GM12864 (cell line): ENCODE results near the gene FAS.

Experiments used
- DNase-seq: peaks from one replicate; pipeline ENCODE4 v3.0.0-alpha.2; 2011; ENCODE audit warnings: low read depth
- H3K4me3 ChIP-seq: 2 replicates; pipeline ENCODE4 v1.5.1; 2011; ENCODE audit warnings: mild to moderate bottlenecking, low read depth, low read length, control low read depth
- TF ChIP-seq, protein P1 (sequence below): IDR thresholded peaks from 2 replicates; pipeline ENCODE4 v1.5.1; 2011; ENCODE audit warnings: low read depth, mild to moderate bottlenecking, moderate library complexity, low read length, control low read depth, inconsistent platforms; ENCODE audit errors: missing control alignments

The FAS gene

GRCh38 chr10:88979153-88979562 is 11.4 kb upstream of the FAS start:
- no peak overlapping the region for H3K4me3 ChIP-seq
- DNase-seq, result no peak
- TF ChIP-seq, protein P1, sequence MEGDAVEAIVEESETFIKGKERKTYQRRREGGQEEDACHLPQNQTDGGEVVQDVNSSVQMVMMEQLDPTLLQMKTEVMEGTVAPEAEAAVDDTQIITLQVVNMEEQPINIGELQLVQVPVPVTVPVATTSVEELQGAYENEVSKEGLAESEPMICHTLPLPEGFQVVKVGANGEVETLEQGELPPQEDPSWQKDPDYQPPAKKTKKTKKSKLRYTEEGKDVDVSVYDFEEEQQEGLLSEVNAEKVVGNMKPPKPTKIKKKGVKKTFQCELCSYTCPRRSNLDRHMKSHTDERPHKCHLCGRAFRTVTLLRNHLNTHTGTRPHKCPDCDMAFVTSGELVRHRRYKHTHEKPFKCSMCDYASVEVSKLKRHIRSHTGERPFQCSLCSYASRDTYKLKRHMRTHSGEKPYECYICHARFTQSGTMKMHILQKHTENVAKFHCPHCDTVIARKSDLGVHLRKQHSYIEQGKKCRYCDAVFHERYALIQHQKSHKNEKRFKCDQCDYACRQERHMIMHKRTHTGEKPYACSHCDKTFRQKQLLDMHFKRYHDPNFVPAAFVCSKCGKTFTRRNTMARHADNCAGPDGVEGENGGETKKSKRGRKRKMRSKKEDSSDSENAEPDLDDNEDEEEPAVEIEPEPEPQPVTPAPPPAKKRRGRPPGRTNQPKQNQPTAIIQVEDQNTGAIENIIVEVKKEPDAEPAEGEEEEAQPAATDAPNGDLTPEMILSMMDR, result no peak

DNA sequence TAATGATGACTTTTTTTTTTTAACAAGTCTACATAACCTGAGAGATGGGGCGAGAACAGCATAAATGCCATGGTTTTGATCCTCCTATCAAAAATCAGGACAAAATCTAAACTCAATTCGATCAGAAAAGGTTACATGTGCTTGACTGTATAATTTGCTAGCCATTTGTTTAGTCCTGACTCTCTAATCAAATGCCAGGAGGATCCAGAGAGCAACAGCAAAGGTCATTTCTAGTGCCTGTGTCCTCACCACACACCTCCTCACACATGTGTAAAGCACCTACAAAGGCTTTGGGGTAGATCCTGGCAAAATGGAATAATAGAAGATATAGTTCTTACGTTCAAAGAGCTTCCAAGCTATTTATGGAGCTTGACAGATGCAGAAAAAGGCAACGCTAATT is 11.0 kb upstream of the FAS start:
- no peak overlapping the region for H3K4me3 ChIP-seq
- no peak for DNase-seq
- TF ChIP-seq, protein P1, result no peak

DNA sequence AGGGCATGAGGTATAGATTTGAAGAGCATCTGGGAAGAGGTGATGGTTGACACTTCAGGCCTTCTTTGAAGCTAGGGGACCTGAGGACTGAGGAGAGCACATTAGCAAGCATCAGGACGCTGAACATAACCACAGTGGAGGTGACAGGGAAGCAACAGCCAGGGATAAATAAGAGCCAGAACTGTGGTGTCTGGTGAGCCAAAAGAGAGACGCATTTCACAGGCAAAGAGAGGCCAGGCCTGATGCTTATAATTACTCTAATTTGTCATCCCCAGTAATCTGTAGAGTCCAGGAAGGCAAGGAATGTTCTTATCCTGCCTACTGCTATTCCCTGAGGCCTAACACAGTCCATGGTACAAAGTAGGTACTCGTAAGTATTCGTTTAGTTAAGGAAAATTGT is 10.4 kb upstream of the FAS start:
- no peak overlapping the region for H3K4me3 ChIP-seq
- TF ChIP-seq, protein P1, result no peak
- DNase-seq, result no peak

GRCh38 chr10:88980800-88981199 is 9.8 kb upstream of the FAS start:
- no peak overlapping the region for H3K4me3 ChIP-seq
- TF ChIP-seq, protein P1, result no peak
- no peak for DNase-seq

- DNase-seq, result no peak
- TF ChIP-seq, protein P1, result no peak
- no peak overlapping the region for H3K4me3 ChIP-seq
These were observed 9.2 kb upstream of the FAS start for GRCh38 chr10:88981435-88981834.

DNA sequence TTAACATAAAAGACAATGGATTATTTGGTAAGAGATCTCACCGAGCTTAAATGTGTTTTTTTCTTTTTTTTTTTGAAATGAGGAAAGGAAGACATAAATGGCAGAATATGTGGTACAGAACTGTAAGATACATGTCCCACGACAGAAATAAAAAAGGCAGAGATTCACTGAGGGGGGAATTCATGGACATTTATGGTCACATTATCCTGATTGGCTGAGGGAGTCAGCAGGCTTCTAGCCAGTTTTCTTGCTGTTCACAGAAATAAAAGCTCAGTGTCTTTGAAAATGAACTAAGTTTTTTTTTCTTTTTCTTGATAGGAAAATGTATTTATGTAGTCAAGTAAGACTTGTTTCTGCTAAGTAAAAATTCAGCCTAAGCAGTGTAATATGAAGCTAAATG is 8.2 kb upstream of the FAS start:
- H3K4me3 ChIP-seq, result no peak overlapping the region
- DNase-seq, result no peak
- TF ChIP-seq, protein P1, result no peak

GRCh38 chr10:88983206-88983605 is 7.4 kb upstream of the FAS start:
- no peak for DNase-seq
- no peak overlapping the region for H3K4me3 ChIP-seq
- TF ChIP-seq, protein P1, result no peak
